Cerebellar nuclear complex (tissue), 1 donor: Measurements from ENCODE around the gene TNC.
"Not testable (repeated sequence)": the region's sequence is repeated elsewhere in the genome, so short reads cannot be mapped to it uniquely, and the experiment has no call there.

ENCODE experiments used
- DNase-seq, 2 experiments: peaks; one replicate each; lab custom pipeline; 2025; lab: John Stamatoyannopoulos, UW

Gene TNC

GRCh38 chr9:115135821-115136778, 18.1 kb upstream of the TNC start:
- DNase-seq = no peak

GRCh38 chr9:115134941-115135340, 17.0 kb upstream of the TNC start:
- no peak for DNase-seq

GRCh38 chr9:115133649-115134048, 15.7 kb upstream of the TNC start:
- DNase-seq = no peak

GRCh38 chr9:115132648-115133047, 14.7 kb upstream of the TNC start:
- DNase-seq = no peak

GRCh38 chr9:115130176-115130575, 12.2 kb upstream of the TNC start:
- DNase-seq = no peak

- not testable (repeated sequence) for DNase-seq
Measured at GRCh38 chr9:115128726-115129125, 10.8 kb upstream of the TNC start.

- no peak for DNase-seq
Measured at GRCh38 chr9:115127191-115127817, 9.3 kb upstream of the TNC start.

- no peak for DNase-seq
Measured at GRCh38 chr9:115126404-115126803, 8.4 kb upstream of the TNC start.

GRCh38 chr9:115122937-115123336, 5.0 kb upstream of the TNC start:
- DNase-seq = no peak

GRCh38 chr9:115121181-115121580, 3.2 kb upstream of the TNC start:
- no peak for DNase-seq

- DNase-seq = no peak
Measured at GRCh38 chr9:115118879-115119218, 892 bp upstream of the TNC start.

- no peak for DNase-seq
Measured at GRCh38 chr9:115116421-115117284, 1.3 kb downstream of the TNC start.

GRCh38 chr9:115115924-115116323, 2.0 kb downstream of the TNC start:
- no peak for DNase-seq

- DNase-seq = no peak
Measured at GRCh38 chr9:115115117-115115880, 2.7 kb downstream of the TNC start.

- DNase-seq = no peak
Measured at GRCh38 chr9:115114546-115114945, 3.4 kb downstream of the TNC start.

- DNase-seq = no peak
Measured at GRCh38 chr9:115114084-115114483, 3.9 kb downstream of the TNC start.

- DNase-seq = no peak
Measured at GRCh38 chr9:115111874-115112273, 6.1 kb downstream of the TNC start.

GRCh38 chr9:115109486-115109885, 8.5 kb downstream of the TNC start:
- DNase-seq = no peak

GRCh38 chr9:115107701-115108100, 10.3 kb downstream of the TNC start:
- no peak for DNase-seq

- no peak for DNase-seq
Measured at GRCh38 chr9:115106642-115107041, 11.3 kb downstream of the TNC start.

- no peak for DNase-seq
Measured at GRCh38 chr9:115106001-115106400, 12.0 kb downstream of the TNC start.

- no peak for DNase-seq
Measured at GRCh38 chr9:115104908-115105307, 13.0 kb downstream of the TNC start.
